Activated CD4-positive, alpha-beta T cell treated with anti-CD3 and anti-CD28 coated beads, Interleukin-2, Interleukin-4, amounts not matched to agents 100 ng/mL and 50 ng/mL, durations not matched to agents 16 hours and 8 hours (primary cell): ENCODE results near the gene SPHK2.
A peak's percentile ranks its signal among the peaks of the same experiment; 100 is the strongest.
"Not testable (repeated sequence)": the region's sequence is repeated elsewhere in the genome, so short reads cannot be mapped to it uniquely, and the experiment has no call there.

ENCODE experiments used
- DNase-seq: peaks from one replicate; pipeline ENCODE4 v3.0.0-alpha.2; 2020; ENCODE audit warnings: low spot score

The SPHK2 gene

DNA sequence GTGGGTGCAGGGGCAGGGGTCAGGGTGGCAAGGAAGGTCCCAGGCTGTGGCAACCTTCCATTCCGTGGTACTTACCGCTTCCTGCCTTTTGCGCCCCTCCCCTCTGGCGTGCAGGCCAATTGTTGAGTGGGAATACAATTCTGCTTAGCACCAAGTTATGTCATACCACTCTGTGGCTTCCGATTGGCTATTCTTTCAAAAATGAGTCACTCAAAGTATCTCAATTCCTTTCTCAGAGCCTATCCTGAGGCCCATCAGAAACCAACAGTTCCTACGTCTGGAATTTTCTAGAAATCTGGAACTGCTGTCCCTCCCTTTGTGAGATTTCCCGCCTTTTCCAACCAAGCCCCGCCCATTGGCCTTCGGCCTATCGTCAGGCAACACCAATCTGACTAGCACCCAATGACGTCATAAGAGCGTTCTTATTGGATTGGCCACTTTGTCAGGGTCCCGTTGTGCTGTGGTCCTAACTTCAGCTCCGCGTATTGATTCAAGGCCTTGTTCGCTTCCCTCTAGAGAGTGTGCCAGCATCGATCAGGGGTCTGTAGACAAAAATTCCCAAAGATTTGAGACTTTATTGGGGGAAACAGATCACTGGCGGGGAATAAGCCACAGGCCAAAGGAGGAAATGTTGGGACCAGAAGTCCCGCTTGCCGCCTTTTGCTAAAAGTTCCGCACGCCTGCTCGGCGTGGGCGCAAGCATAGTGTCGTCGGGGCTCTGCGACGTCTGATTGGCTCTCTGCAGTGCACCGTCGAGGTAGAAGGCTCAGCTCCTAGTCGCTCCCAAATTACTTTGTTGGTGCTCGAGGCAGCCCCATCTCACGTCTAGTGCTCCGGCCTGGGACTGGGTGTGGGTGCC is 41.8 kb downstream of the SPHK2 start:
- peak; percentile 94 for DNase-seq

GRCh38 chr19:48661711-48662090 is 42.4 kb downstream of the SPHK2 start:
- DNase-seq = no peak

DNA sequence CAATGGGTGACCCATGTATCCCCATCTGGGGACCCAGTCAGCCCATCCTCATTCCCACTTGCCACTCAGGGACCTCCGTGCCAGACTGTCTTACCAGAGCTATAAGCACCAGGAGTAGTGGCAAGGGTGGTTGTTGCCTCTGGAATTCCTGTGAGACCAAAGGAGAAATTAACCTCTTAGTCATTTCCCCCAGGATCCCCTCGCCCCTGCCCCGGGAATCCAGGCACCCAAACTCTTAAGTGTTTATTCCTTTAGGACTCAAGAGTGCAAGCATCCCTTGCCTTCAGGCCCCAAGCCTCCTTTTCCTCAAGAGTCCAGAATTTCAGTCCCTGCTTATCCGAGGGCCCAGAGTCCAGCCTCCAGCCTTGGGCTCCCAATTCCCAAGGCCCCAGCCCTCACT is 44.4 kb downstream of the SPHK2 start:
- no peak for DNase-seq

GRCh38 chr19:48664476-48664875 is 45.2 kb downstream of the SPHK2 start:
- DNase-seq = no peak

- no peak for DNase-seq
Observed at GRCh38 chr19:48665786-48666185, 46.5 kb downstream of the SPHK2 start.

DNA sequence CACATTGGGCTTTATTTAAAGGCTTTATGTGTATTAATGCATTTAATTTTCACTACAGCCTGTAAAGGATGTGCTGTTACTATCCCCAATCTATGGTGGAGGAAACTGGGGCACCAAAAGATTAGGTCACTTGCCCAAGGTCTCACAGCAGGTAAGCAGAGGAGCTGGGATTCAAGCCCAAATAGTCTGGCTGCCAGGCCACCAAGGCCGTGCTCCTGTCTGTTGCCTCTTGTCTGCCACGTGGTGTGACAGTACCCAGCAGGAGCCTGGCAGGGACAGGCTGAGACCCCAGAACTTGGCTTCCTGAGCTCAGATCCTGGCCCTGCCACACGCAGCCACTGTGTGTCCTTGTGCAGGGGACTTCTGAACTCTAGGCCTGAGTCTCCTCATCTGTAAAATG is 49.0 kb downstream of the SPHK2 start:
- no peak for DNase-seq

GRCh38 chr19:48668761-48669160 is 49.5 kb downstream of the SPHK2 start:
- no peak for DNase-seq

GRCh38 chr19:48669903-48670668 is 50.8 kb downstream of the SPHK2 start:
- no peak for DNase-seq

DNA sequence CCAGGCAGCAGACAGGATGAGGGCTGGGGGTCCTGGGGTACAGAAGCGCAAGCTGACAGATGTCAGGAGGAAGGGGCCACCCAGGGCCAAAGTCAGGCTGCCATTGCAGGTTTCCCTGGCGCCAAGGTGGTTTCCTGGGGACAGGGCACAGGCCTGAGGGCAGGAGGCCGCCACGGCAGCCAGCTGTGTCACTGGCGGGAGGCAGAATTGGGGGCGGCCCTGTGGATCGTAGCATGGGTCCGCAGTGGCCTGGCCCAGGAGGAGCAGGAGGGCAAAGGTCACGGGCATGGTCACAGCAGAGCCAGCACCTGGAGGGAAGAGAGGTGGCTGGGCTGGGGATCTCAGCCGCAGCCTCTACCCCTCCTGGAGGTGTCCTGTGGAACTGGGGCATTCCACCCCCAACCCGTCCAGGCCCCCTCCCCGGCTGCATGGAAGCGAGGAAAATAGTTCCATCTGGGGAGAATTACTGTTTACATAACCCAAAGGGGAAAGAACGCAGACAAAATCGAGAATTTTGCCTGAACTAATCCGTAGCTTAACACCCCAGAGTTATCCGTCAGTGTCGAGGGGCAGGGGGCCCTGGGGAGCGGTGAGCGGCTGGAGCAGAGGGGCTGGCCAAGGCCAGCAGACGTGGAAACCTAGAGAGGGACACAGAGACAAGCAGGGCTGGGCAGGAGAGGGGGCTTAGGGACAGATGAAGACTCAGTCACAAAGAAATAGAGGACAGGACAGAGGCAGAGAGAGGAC is 51.6 kb downstream of the SPHK2 start:
- no peak for DNase-seq

- no peak for DNase-seq
Observed at GRCh38 chr19:48671446-48671995, 52.2 kb downstream of the SPHK2 start.

GRCh38 chr19:48672994-48673393 is 53.7 kb downstream of the SPHK2 start, which contains the start of gene NTN5:
Gene NTN5, minus strand, starts transcription at chr19:48673017. Its CDS starts 2,031 bp downstream, at chr19:48670986.
- DNase-seq = no peak

GRCh38 chr19:48673436-48674100 is 54.3 kb downstream of the SPHK2 start:
- no peak for DNase-seq

GRCh38 chr19:48674216-48674809 is 55.0 kb downstream of the SPHK2 start:
- DNase-seq = no peak

DNA sequence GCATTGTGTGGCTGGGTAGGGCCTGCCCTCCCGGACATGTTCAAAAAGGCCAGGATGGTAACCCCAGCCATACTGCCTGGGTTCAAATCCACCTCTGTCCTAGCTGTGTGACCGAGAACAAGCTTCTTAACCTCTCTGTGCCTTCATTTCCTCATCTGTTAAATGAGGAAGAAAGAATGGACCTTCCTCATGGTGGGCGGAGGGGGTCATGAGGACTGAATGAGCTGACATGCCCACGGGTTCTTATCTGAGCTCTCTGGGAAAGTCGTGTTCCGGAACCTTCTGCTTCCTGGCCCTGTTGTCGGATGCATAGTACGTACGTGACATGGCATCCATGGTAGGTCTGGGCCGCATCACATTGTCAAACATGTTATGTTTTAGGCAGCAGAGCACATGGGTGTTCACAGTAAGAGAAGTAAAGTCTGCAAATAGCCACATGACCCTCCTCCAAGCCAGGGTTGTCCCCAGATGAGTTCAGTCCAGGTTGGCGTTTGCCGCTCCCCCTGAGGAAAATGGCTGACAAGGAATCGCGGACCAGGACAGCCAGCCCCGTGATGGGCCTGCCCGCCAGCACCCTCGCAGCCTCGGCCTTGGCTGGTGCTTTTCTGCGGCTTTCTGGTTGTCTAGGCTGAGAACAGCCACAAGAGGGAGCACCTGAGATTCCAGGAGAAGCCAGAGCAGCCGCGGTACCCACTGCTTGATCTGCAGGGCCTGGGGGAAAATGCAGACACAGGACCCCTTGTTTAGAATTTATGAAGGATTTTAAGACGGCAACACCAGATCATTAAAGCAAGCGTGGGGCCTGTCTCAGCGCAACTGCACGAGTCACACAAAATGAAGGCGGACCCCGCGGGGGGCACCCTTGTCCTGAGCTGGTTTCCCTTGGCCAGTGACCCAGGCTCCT is 55.9 kb downstream of the SPHK2 start:
- peak; percentile 79 for DNase-seq

GRCh38 chr19:48676487-48676886 is 57.2 kb downstream of the SPHK2 start:
- no peak for DNase-seq

- DNase-seq = no peak
Observed at GRCh38 chr19:48676887-48677286, 57.6 kb downstream of the SPHK2 start.

- DNase-seq = no peak
Observed at GRCh38 chr19:48678201-48678600, 58.9 kb downstream of the SPHK2 start.

DNA sequence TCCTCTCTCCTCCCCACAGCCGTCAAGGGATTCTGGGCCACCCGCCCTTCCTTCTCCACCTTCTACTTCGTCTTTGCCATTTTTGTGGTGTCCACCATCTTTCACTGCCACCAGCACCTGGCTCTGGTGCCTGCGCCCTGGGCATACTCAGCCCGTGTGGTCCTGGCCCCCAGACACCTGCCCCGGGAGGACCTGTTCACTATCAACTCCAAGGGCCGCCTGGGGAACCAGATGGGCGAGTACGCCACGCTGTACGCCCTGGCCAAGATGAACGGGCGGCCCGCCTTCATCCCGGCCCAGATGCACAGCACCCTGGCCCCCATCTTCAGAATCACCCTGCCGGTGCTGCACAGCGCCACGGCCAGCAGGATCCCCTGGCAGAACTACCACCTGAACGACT is 60.7 kb downstream of the SPHK2 start:
- DNase-seq = not testable (repeated sequence)
